GM11168 (cell line): Measurements from ENCODE around the gene TRMT10C.

Source experiments
- in situ Hi-C: fragments of 300-500 bp; cut with MboI; formaldehyde crosslinking; loops from one replicate; pipeline ENCODE4 v1.12.0; 2022; ENCODE audit warnings: low sequenced_read_pairs; ENCODE audit not compliant: unreplicated experiment

TRMT10C gene

GRCh38 chr3:101615525-101615924 is 53.9 kb downstream of the TRMT10C start:
- in situ Hi-C loops = no loop called here
